Muscle of leg (tissue), 11 donors: Measurements from ENCODE around the gene ZNF436. TPM values are rescaled to one million over a fixed set of nuclear protein-coding genes. Genes with fewer than 3 reads are reported as not detected.
"Not testable (repeated sequence)": the region's sequence is repeated elsewhere in the genome, so short reads cannot be mapped to it uniquely, and the experiment has no call there.

ENCODE experiments used
- DNase-seq: peaks from one replicate; pipeline ENCODE4 v3.0.0; 2013
- H3K27ac ChIP-seq: one replicate; pipeline ENCODE4 v1.5.1; 2013; ENCODE audit warnings: mild to moderate bottlenecking, low read length, control low read depth
- H3K27me3 ChIP-seq: one replicate; pipeline ENCODE4 v1.6.1; 2013; ENCODE audit warnings: low read length; ENCODE audit not compliant: control insufficient read depth, insufficient read depth
- H3K36me3 ChIP-seq: one replicate; pipeline ENCODE4 v1.6.1; 2013; ENCODE audit warnings: low read length; ENCODE audit not compliant: control insufficient read depth, insufficient read depth
- H3K4me1 ChIP-seq: one replicate; pipeline ENCODE4 v1.6.1; 2013; ENCODE audit warnings: low read length; ENCODE audit not compliant: control insufficient read depth, insufficient read depth
- H3K4me3 ChIP-seq: one replicate; pipeline ENCODE4 v1.5.1; 2013; ENCODE audit warnings: low read length, control low read depth
- H3K9me3 ChIP-seq: replicated peaks from 2 replicates; pipeline ENCODE4 v1.6.1; 2013; ENCODE audit warnings: low read depth, low read length; ENCODE audit not compliant: control insufficient read depth
- WGBS: methylation state at CpG from one replicate; pipeline ENCODE4 v1.1.5; 2013; ENCODE audit warnings: missing lambda C conversion rate; ENCODE audit not compliant: insufficient coverage; 5-methylcytosine and 5-hydroxymethylcytosine counted together
- polyA plus RNA-seq, 8 donors: library from polyadenylated mRNA; unstranded; fragments of 120-200 nt; gene quantifications; one replicate each; pipeline versions ENCODE4 v1.2.1 to v1.2.3, GENCODE V29; 2013; ENCODE audit warnings: inconsistent platforms in 1 of 8, low replicate concordance in 1 of 8; ENCODE audit not compliant: insufficient read length in 8 of 8, insufficient read depth in 1 of 8
- total RNA-seq: library from RNA; stranded (reverse); fragments of 120-200 nt; gene quantifications from one replicate; pipeline ENCODE4 v1.2.4, GENCODE V29; 2013

The ZNF436 gene
- total and polyA plus RNA-seq, 9 donors, result 30.0 to 50.8 (median 39.5) TPM

- H3K4me3 ChIP-seq, result no peak overlapping the region
- H3K36me3 ChIP-seq, result peaks cover 43% of the 10 kb centered on the region
- no peaks in the 10 kb centered on the region for H3K27me3 ChIP-seq
- no peak for DNase-seq
- no peaks in the 10 kb centered on the region for H3K9me3 ChIP-seq
- H3K27ac ChIP-seq, result no peak overlapping the region
- H3K4me1 ChIP-seq, result peaks cover 21% of the 10 kb centered on the region
- WGBS, result 57% methylated on average over 2 of the region's 5 CpGs
Measured at GRCh38 chr1:23381233-23381885, 11.7 kb upstream of the ZNF436 start.

- H3K36me3 ChIP-seq, result peaks cover 37% of the 10 kb centered on the region
- no peaks in the 10 kb centered on the region for H3K27me3 ChIP-seq
- H3K4me3 ChIP-seq, result no peak overlapping the region
- peak; percentile 50 for DNase-seq
- H3K4me1 ChIP-seq, result peaks cover 21% of the 10 kb centered on the region
- WGBS, result 14% methylated on average over 1 of the region's 5 CpGs
- no peaks in the 10 kb centered on the region for H3K9me3 ChIP-seq
- H3K27ac ChIP-seq, result peak overlapping the region; percentile 57
Measured at GRCh38 chr1:23380719-23381118, 11.1 kb upstream of the ZNF436 start.

DNA sequence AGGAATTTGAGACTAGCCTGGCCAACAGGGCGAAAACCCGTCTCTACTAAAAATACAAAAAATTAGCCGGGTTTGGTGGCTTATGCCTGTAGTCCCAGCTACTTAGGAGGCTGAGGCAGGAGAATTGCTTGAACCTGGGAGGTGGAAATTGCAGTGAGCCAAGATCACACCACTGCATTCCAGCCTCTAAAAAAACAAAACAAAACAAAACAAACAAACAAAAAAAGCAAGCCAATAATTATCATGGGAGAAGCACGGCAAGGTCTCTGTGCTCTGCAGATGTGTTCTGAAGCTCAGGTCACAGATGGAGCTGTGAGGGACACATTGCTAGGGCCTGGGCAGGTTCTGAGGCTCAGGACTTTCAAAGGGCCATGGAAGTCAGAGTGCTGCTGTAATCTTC is 10.6 kb upstream of the ZNF436 start:
- WGBS, result 56% methylated on average over 1 of the region's 4 CpGs
- Histone ChIP-seq H3K36me3 (peaks cover 32% of the 10 kb centered on the region), H3K4me1 (peaks cover 21% of the 10 kb centered on the region), H3K27ac (peak overlapping the region; percentile 57)
- H3K4me3 ChIP-seq, H3K27me3 ChIP-seq, DNase-seq, H3K9me3 ChIP-seq: not testable (repeated sequence)

DNA sequence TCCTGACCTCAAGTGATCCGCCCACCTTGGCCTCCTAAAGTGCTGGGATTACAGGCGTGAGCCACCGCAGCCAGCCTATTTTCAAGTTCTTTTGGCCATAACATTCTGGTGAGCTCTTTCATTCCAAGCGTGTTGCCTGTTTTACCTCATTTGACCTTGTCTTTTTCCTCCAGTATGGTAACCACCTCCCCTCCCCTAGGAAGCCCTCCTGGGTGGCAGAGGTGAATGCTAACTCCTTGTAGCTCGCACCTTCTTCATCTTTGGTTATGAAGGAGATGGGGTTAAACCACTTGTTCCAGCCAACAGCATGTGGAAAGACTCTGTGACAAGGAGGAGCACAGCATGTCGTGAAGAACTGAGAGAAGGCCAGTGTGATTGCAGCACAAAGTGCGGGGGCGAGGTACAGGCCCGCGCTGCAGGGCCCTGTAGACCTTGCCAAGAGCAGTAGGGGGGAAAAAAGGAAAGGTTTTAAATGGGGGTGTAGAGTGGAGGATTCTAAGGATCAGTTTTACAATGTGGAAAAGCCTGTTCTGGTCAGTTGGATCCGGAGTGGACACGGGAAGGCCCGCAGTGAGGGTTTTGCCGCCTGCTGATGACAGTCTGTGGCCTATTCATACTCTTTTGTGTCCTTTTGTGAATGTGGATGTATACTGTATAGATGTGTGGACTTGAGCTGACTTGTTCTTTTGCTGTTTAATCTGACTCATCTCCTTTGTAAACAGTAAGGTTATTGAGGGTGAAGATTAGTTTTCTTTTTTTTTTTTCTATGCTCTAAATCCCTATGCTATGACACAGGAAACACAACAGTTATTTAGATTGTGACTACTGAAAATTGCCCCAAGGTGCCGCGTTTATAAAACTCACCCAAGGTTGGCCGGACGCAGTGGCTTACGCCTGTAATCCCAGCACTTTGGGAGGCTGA is 7.5 kb upstream of the ZNF436 start:
- Histone ChIP-seq H3K4me1 (peaks cover 19% of the 10 kb centered on the region), H3K27me3 (no peaks in the 10 kb centered on the region), H3K4me3 (no peak overlapping the region), H3K27ac (no peak overlapping the region), H3K9me3 (no peaks in the 10 kb centered on the region), H3K36me3 (peaks cover 8% of the 10 kb centered on the region)
- WGBS, result 65% methylated on average over 11 of the region's 19 CpGs
- no peak for DNase-seq

DNA sequence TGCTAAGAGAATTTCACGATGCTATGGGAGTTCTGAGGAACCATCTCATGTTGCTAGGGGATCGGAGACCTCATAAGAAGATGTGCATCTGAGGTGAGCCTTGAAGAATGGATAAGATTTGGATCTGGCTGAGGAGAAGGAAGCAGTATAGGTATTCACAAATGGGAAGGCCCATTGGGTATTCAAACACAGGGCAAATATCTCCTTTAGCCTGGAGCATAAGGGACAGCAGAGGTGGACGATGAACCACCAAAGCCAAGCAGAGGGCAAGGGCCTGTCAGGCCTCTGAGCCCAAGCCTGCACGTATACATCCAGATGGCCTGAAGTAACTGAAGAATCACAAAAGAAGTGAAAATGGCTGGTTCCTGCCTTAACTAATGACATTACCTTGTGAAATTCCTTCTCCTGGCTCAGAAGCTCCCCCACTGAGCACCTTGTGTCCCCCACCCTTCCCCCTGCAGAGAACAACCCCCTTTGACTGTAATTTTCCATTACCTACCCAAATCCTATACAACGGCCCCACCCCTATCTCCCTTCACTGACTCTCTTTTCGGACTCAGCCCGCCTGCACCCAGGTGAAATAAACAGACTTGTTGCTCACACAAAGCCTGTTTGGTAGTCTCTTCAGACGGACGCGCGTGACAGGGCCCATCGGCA is 4.6 kb upstream of the ZNF436 start:
- H3K27me3 ChIP-seq, H3K36me3 ChIP-seq, H3K4me3 ChIP-seq, DNase-seq, H3K9me3 ChIP-seq, H3K27ac ChIP-seq: not testable (repeated sequence)
- peaks cover 40% of the 10 kb centered on the region for H3K4me1 ChIP-seq
- 79% methylated on average over 10 of the region's 12 CpGs for WGBS

DNA sequence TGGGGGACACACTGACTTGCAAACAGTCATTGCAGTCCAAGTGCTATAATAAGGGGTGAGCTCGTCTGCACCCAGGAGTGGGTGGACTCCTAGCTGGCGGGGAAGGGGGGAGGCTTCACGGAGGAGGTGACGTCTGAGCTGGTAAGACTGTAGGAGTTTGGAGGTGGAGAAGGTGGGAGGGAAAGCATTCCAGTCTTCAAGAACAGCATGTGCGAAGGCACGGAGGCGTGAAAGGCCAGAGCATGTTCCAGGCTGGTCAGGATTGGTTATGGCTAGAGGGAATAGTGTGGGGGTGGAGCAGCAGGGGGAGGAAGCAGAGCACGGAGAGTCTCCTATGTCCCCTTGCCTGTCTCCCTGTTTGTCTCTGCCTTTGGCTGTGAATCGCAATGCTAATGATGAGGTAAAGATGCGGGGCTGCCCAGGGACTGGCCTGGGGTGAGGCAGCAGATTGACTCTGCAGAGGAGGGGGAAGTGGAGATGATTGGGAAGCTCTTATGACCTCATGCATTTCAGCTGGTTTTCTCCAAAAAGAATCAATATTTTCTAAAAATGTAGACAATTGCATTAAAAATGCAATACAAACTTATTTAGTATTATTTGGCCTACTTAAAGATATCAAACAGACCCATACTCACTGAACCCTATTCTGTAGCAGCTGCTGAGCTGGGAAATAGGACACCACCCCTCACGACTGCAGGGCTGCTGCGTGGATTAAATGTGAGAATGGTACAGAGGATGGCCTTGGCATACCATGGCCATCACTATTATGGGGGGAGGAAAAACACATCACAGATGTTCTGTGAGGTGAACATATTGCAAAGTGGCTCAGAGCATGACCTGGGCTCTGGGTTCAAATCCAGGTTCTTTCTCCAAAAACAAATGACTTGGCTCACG is 2.6 kb upstream of the ZNF436 start:
- Histone ChIP-seq H3K9me3 (no peaks in the 10 kb centered on the region), H3K27me3 (no peaks in the 10 kb centered on the region), H3K4me3 (no peak overlapping the region), H3K27ac (peak overlapping the region; percentile 99), H3K4me1 (peaks cover 47% of the 10 kb centered on the region), H3K36me3 (peaks cover 11% of the 10 kb centered on the region)
- WGBS, result 57% methylated on average over 11 of the region's 13 CpGs
- DNase-seq, result no peak

DNA sequence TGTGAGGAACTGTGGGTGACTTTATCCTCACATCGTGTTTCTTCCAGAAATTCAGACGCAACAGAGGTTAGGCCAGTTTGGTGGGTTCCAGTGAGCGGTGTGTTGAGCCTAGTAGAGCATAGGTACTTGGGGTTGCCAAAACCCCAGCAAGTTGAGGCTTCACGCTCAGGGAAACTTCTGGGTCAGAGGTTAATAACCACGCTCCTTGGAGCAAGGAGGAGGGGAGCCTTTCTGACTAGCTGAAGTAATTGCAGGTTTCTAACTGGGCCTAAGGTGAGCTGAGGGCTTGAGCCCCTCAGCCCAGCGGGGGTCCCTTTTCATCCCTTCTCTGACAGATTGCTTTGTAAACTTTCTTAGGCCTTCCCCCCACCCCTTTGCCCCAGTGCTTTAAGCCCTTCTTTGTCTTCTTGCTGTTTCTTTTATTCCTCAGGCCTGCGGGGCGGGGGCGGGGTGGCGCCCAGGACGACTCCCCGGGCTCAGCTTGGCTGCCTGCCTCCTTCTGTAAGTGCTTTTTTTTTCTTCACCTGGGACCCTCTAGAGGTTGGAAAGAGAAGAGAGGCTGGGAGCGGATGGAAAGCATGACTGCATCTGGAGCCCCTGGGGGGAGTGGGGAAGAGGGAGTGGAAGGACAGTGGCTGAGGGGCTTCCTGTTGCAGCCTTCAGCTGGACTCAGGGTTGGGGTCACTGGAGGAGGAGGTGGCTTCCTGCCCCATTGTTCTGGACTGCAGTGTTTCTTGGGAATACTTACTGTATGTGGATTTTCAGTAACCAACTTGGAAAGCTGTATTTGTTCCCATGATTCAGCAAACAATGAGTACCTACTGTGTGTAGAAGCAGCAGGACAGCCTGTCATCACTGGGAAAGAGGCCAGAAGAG is 1.3 kb upstream of the ZNF436 start:
- peak overlapping the region; percentile 99 for H3K27ac ChIP-seq
- no peaks in the 10 kb centered on the region for H3K27me3 ChIP-seq
- peaks cover 7% of the 10 kb centered on the region for H3K9me3 ChIP-seq
- peaks cover 45% of the 10 kb centered on the region for H3K4me1 ChIP-seq
- DNase-seq, result peak; percentile 88
- H3K4me3 ChIP-seq, result no peak overlapping the region
- WGBS, result 21% methylated on average over 12 of the region's 13 CpGs
- H3K36me3 ChIP-seq, result peaks cover 24% of the 10 kb centered on the region

- WGBS, result 25% methylated on average over 5 of the region's 5 CpGs
- Histone ChIP-seq H3K27me3 (no peaks in the 10 kb centered on the region), H3K9me3 (peaks cover 7% of the 10 kb centered on the region), H3K4me1 (peaks cover 45% of the 10 kb centered on the region), H3K4me3 (peak overlapping the region; percentile 90), H3K36me3 (peaks cover 30% of the 10 kb centered on the region), H3K27ac (peak overlapping the region; percentile 99)
- DNase-seq, result peak; percentile 58
Measured at GRCh38 chr1:23370330-23370708, 683 bp upstream of the ZNF436 start.
